ENCODE results near the gene SMIM23.

DNA sequence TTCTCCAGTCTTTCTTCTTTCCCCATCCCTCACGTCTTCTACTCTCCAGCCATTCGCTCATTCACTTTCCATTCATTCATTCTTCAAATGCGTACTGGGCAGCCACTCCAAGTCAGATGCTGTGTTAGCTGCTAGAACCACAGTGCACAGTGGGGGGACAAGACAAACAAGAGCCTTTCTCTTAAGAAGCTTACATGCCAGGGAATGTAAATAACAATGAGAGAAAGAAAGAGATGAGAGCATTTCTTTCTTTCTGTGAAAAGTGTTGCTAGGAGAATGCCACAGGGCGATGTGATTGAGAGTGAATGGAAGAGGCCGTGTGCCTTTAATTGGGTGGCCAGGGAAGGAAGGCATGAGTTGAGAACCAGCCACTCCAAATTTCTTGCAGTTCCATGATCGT lies 46.3 kb upstream of the SMIM23 start:
- TF ChIP-seq CTCF (conservative IDR thresholded peaks at IDR 0.05; ENCODE audit: low read depth, low read length) (no peak), EZH2 (IDR thresholded peaks at IDR 0.05; ENCODE audit: low read length, unreplicated experiment) (no peak)
